SK-N-SH (cell line): ENCODE data around the gene COQ5. TPM values are rescaled to one million over a fixed set of nuclear protein-coding genes. Genes with fewer than 3 reads are reported as not detected.

ENCODE experiments used
- CTCF ChIA-PET: fragments of 300-600, 350-600 bp; formaldehyde crosslinking; extraction: SDS; loops from one replicate; lab custom pipeline; 2021; lab: Yijun Ruan, JAX
- POLR2A ChIA-PET: fragments of 350-600 bp; sonication (Branson Sonifier 250); formaldehyde crosslinking; extraction: SDS; loops from one replicate; lab custom pipeline; 2020; ENCODE audit warnings: antibody characterized with exemption, inconsistent platforms; lab: Yijun Ruan, JAX
- DNase-seq: peaks from one replicate; pipeline ENCODE4 v3.0.0; 2012
- H2AFZ ChIP-seq: fragments of 200-600 bp; sonication (generic); 2 replicates; pipeline ENCODE4 v1.8.1; 2016; ENCODE audit warnings: antibody characterized with exemption, mild to moderate bottlenecking, low read depth
- H3F3A ChIP-seq: fragments of 200-600 bp; sonication (generic); replicated peaks from 2 replicates; pipeline ENCODE3; 2016; ENCODE audit warnings: antibody characterized with exemption, mild to moderate bottlenecking; ENCODE audit not compliant: insufficient read depth
- H3K27ac ChIP-seq, 2 experiments: fragments of 200-500 bp in 1 of 2; fragments of 200-600 bp in 1 of 2; sonication (Bioruptor generic) in 1 of 2; sonication (generic), shearing (Covaris generic) in 1 of 2; 2 replicates each; pipeline versions ENCODE4 v1.5.1 to v1.6.1; 2014 to 2016; ENCODE audit warnings: low read depth in 2 of 2, inconsistent platforms in 1 of 2, low read length in 1 of 2, mild to moderate bottlenecking in 1 of 2, mixed read lengths in 1 of 2
- H3K27me3 ChIP-seq: fragments of 200-600 bp; sonication (generic), shearing (Covaris generic); 2 replicates; pipeline ENCODE4 v1.6.1; 2016; ENCODE audit warnings: mixed run types; ENCODE audit not compliant: insufficient read depth
- H3K36me3 ChIP-seq, 2 experiments: fragments of 200-500 bp in 1 of 2; fragments of 200-600 bp in 1 of 2; sonication (Bioruptor generic) in 1 of 2; sonication (generic) in 1 of 2; replicated peaks in 1 of 2; 2 replicates each; pipeline versions ENCODE3 to v1.5.1; 2014 to 2016; ENCODE audit warnings: low read length in 1 of 2, mild to moderate bottlenecking in 1 of 2; ENCODE audit not compliant: insufficient read depth in 2 of 2, control insufficient read depth in 1 of 2
- H3K4me1 ChIP-seq, 2 experiments: fragments of 200-500 bp in 1 of 2; fragments of 200-600 bp in 1 of 2; sonication (Bioruptor generic) in 1 of 2; sonication (generic), shearing (Covaris generic) in 1 of 2; 2 replicates each; pipeline versions ENCODE4 v1.5.1 to v1.6.1; 2014 to 2016; ENCODE audit warnings: low read depth in 1 of 2, low read length in 1 of 2, mixed run types in 1 of 2; ENCODE audit not compliant: insufficient read depth in 2 of 2, control insufficient read depth in 1 of 2
- H3K4me2 ChIP-seq: fragments of 200-600 bp; sonication (generic), shearing (Covaris generic); 2 replicates; pipeline ENCODE4 v1.6.1; 2017; ENCODE audit warnings: mixed run types
- H3K4me3 ChIP-seq, 2 experiments: fragments of 200-500 bp in 1 of 2; fragments of 200-600 bp in 1 of 2; sonication (Bioruptor generic) in 1 of 2; sonication (generic), shearing (Covaris generic) in 1 of 2; 2 replicates each; pipeline versions ENCODE4 v1.5.1 to v1.8.1; 2014 to 2016; ENCODE audit warnings: low read depth in 2 of 2, inconsistent platforms in 1 of 2, low read length in 1 of 2, mild to moderate bottlenecking in 1 of 2, mixed read lengths in 1 of 2, moderate library complexity in 1 of 2
- H3K79me2 ChIP-seq: fragments of 200-600 bp; sonication (generic); 2 replicates; pipeline ENCODE4 v1.8.1; 2017; ENCODE audit warnings: mild to moderate bottlenecking; ENCODE audit not compliant: insufficient read depth
- H3K9ac ChIP-seq: fragments of 200-600 bp; sonication (generic); 2 replicates; pipeline ENCODE4 v1.6.1; 2017; ENCODE audit warnings: mixed run types
- H3K9me2 ChIP-seq: fragments of 200-600 bp; sonication (generic); 2 replicates; pipeline ENCODE4 v1.6.1; 2017; ENCODE audit warnings: mixed run types
- H3K9me3 ChIP-seq: fragments of 200-600 bp; sonication (generic); 2 replicates; pipeline ENCODE4 v1.6.1; 2017; ENCODE audit warnings: mixed run types, mild to moderate bottlenecking, moderate library complexity
- H4K20me1 ChIP-seq: fragments of 200-600 bp; sonication (generic); 2 replicates; pipeline ENCODE4 v1.6.1; 2017; ENCODE audit warnings: mild to moderate bottlenecking, mixed run types; ENCODE audit not compliant: insufficient read depth
- FOSL2 ChIP-seq: IDR thresholded peaks from 2 replicates; pipeline ENCODE4 v1.4.0; 2012; ENCODE audit warnings: low read depth, mild to moderate bottlenecking, moderate library complexity, borderline replicate concordance
- IRF3 ChIP-seq: fragments of 150-350 bp; IDR thresholded peaks from 2 replicates; pipeline ENCODE4 v1.6.1; 2016; ENCODE audit warnings: mild to moderate bottlenecking, low read depth, low read length
- JUND ChIP-seq: IDR thresholded peaks from 2 replicates; pipeline ENCODE4 v1.4.0; 2012
- NFIC ChIP-seq: IDR thresholded peaks from 2 replicates; pipeline ENCODE4 v1.4.0; 2012; ENCODE audit warnings: borderline replicate concordance
- RXRA ChIP-seq: IDR thresholded peaks from 2 replicates; pipeline ENCODE4 v1.4.0; 2012; ENCODE audit warnings: low read depth, mild to moderate bottlenecking, borderline replicate concordance
- TEAD4 ChIP-seq: IDR thresholded peaks from 2 replicates; pipeline ENCODE4 v1.4.0; 2012; ENCODE audit warnings: mild to moderate bottlenecking, borderline replicate concordance; ENCODE audit not compliant: insufficient read depth
- YY1 ChIP-seq: IDR thresholded peaks from 2 replicates; pipeline ENCODE4 v1.4.0; 2012; ENCODE audit warnings: low read depth, mild to moderate bottlenecking
- WGBS: methylation state at CpG from one replicate; pipeline ENCODE4 v1.1.6; 2017; ENCODE audit warnings: low lambda C conversion rate; 5-methylcytosine and 5-hydroxymethylcytosine counted together
- polyA plus RNA-seq, 3 experiments: library from polyadenylated mRNA; depleted of rRNA; stranded (reverse); fragments of >200 nt; gene quantifications; 2 replicates each; pipeline ENCODE4 v1.2.3, GENCODE V29; 2012

Gene COQ5
- polyA plus RNA-seq, 1 of the 3 experiments (the other 2 are of a cell fraction): 28.0 TPM

- no peak overlapping the region for H3K27ac ChIP-seq
- H3K9ac ChIP-seq: peak overlapping the region; percentile 91; the same call in 1 of the 2 replicates
- peaks cover 21 to 48% of the 10 kb centered on the region in 2 experiments for H3K4me1 ChIP-seq
- TF ChIP-seq TEAD4 (no peak), RXRA (no peak)
- peak overlapping the region; percentile 82 to 99 for H3K4me3 ChIP-seq
- CTCF ChIA-PET: interaction anchor here (0.7 kb wide), 2 partner anchors 154 to 561 kb away, joined by 3 read pairs; no protein-coding TSS in a partner anchor
- no peaks in the 10 kb centered on the region for H3K9me2 ChIP-seq
- peaks cover 0 to 13% of the 10 kb centered on the region in 2 experiments for H3K36me3 ChIP-seq
- peaks cover 70% of the 10 kb centered on the region for H3K79me2 ChIP-seq
- H2AFZ ChIP-seq: no peak overlapping the region
- H3F3A ChIP-seq: peaks cover 14% of the 10 kb centered on the region
- H3K27me3 ChIP-seq: no peaks in the 10 kb centered on the region
- H4K20me1 ChIP-seq: peaks cover 65% of the 10 kb centered on the region
- DNase-seq: no peak
- H3K4me2 ChIP-seq: peak overlapping the region; percentile 92
- POLR2A ChIA-PET: no interaction called here
- WGBS: 85% methylated on average over 13 of the region's 13 CpGs
- H3K9me3 ChIP-seq: no peaks in the 10 kb centered on the region
Observed at GRCh38 chr12:120536064-120536791, 7.3 kb upstream of the COQ5 start.

- peak; percentile 86 for DNase-seq
- H3K79me2 ChIP-seq: peaks cover 58% of the 10 kb centered on the region
- peaks cover 53% of the 10 kb centered on the region for H4K20me1 ChIP-seq
- peaks cover 0 to 8% of the 10 kb centered on the region in 2 experiments for H3K36me3 ChIP-seq
- no peaks in the 10 kb centered on the region for H3K9me2 ChIP-seq
- peak overlapping the region; percentile 92 for H3K4me2 ChIP-seq
- ChIA-PET POLR2A (interaction anchor here (0.8 kb wide), 1 partner anchor 39 kb away, joined by 3 read pairs; the partner anchor contains the start of gene DYNLL1), CTCF (interaction anchor here (1.4 to 1.8 kb wide), 3 partner anchors 9 to 65 kb away, joined by 4 to 5 read pairs (median 4); partner anchors contain the start of genes POP5 and SRSF9)
- H3K27me3 ChIP-seq: no peaks in the 10 kb centered on the region
- H3F3A ChIP-seq: peaks cover 14% of the 10 kb centered on the region
- H3K27ac ChIP-seq: peak overlapping the region; percentile 78
- H2AFZ ChIP-seq: peak overlapping the region; percentile 68; the same call in 1 of the 2 replicates
- TF ChIP-seq NFIC (peak; percentile 34; the same call in 1 of the 2 replicates), FOSL2 (peak; percentile 64; the same call in 1 of the 2 replicates), IRF3 (no peak), YY1 (peak; percentile 64; the same call in 1 of the 2 replicates), JUND (peak; percentile 21; the same call in 1 of the 2 replicates)
- WGBS: 6% methylated on average over 20 of the region's 52 CpGs
- peak overlapping the region; percentile 91 for H3K9ac ChIP-seq
- peak overlapping the region; percentile 82 to 99 for H3K4me3 ChIP-seq
- no peaks in the 10 kb centered on the region for H3K9me3 ChIP-seq
- peaks cover 21 to 44% of the 10 kb centered on the region in 2 experiments for H3K4me1 ChIP-seq
Observed at GRCh38 chr12:120534703-120535655, 6.0 kb upstream of the COQ5 start.
